ENCODE results near the gene YEATS2.

DNA sequence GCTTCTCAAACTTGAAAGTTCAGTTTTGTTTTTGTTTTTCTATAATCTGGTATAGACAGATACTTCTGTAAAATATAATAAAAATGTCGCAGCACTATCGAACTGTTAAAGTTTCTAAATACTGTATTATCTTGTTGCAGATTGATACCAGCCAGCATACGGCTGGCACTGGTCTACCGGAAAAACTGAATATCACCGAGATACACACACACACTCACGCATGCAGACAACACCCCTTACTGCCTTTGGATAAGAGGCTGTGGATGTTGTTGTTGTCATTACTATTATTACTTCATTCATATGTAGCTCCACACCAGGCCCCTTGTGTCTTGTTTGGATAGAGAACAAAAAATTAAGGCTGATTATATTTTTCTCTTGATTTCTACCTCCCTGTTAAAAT, 95.4 kb downstream of the YEATS2 start:
- TF ChIP-seq, protein P1, sequence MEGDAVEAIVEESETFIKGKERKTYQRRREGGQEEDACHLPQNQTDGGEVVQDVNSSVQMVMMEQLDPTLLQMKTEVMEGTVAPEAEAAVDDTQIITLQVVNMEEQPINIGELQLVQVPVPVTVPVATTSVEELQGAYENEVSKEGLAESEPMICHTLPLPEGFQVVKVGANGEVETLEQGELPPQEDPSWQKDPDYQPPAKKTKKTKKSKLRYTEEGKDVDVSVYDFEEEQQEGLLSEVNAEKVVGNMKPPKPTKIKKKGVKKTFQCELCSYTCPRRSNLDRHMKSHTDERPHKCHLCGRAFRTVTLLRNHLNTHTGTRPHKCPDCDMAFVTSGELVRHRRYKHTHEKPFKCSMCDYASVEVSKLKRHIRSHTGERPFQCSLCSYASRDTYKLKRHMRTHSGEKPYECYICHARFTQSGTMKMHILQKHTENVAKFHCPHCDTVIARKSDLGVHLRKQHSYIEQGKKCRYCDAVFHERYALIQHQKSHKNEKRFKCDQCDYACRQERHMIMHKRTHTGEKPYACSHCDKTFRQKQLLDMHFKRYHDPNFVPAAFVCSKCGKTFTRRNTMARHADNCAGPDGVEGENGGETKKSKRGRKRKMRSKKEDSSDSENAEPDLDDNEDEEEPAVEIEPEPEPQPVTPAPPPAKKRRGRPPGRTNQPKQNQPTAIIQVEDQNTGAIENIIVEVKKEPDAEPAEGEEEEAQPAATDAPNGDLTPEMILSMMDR (IDR thresholded peaks at IDR 0.05; ENCODE audit: poor library complexity, severe bottlenecking) = no peak
- TF ChIP-seq EP300 (conservative IDR thresholded peaks at IDR 0.05; ENCODE audit: poor library complexity, severe bottlenecking) (no peak), EZH2 (IDR thresholded peaks at IDR 0.05; ENCODE audit: borderline replicate concordance, insufficient read depth, low read length, poor library complexity, severe bottlenecking) (no peak), POLR2AphosphoS5 (IDR thresholded peaks at IDR 0.05) (no peak), MXI1 (conservative IDR thresholded peaks at IDR 0.05; ENCODE audit: poor library complexity, severe bottlenecking) (no peak)
